ENCODE data around the gene SMYD1.
A peak's percentile ranks its signal among the peaks of the same experiment; 100 is the strongest.
"Not testable (repeated sequence)": the region's sequence is repeated elsewhere in the genome, so short reads cannot be mapped to it uniquely, and the experiment has no call there.

SMYD1 gene

DNA sequence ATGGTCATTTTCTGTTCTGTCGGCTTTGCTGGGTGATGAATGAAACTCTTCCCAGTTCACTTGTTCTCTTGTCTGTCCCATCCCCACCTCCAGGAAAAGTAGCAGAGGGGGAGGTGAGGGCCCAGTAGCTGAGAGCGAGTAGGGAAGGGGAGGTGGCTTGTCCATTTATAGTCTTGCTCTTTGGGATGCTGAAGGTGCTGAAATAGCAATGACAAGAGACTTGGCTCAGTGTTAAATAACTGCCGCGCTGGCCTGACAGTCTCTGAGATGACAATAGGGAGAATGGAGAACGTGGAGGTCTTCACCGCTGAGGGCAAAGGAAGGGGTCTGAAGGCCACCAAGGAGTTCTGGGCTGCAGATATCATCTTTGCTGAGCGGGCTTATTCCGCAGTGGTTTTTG lies at the start of gene SMYD1:
SMYD1 (plus strand) TSS at position 228 of the 400 bp plus-strand sequence; CDS start at position 268, 40 bp downstream.
- no peak for DNase-seq

DNA sequence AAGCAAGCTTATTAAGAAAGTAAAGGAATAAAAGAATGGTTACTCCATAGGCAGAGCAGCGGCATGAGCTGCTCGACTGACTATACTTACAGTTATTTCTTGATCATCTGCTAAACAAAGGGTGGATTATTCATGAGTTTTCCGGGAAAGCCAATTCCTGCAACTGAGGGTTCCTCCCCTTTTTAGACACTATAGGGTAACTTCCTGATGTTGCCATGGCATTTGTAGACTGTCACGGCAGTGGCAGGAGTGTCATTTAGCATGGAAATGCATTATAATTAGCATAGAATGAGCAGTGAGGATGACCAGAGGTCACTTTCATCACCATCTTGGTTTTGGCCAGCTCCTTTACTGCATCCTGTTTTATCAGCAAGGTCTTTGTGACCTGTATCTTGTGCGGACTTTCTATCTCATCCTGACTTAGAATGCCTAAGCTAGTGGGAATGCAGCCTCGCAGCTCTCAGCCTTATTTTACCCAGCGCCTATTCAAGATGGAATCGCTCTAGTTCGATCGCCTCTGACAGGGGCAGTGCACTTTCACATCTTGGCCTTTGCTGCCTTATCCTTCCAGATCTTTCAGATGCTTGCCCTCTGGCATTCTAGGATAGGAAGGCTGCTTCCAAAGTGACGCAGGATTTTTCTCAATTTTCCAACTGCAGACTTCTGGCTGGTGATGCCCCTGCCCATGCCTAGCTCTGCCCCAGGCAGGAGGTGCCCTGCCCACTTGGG lies 49.4 kb upstream of the SMYD1 start:
- not testable (repeated sequence) for DNase-seq

DNA sequence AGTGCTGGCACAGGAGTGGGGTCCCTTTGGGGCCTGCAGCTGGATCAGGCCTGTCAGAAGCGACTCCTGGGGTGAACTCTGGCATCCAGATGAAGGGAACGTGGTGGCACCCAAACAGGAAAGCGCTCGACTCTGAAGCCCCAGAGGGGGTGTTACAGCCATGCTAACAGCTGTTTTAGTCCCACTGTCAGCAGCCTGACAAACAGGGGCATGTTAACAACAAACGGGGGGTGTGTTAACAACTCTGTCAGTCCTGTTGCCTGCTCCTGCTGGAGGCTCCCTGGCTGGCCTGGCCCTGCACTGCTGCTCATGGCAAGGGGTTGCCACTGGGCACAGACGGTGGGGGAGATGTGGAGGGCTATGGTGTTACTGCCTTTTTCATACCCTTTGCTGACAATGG lies 48.7 kb upstream of the SMYD1 start:
- DNase-seq = no peak

DNA sequence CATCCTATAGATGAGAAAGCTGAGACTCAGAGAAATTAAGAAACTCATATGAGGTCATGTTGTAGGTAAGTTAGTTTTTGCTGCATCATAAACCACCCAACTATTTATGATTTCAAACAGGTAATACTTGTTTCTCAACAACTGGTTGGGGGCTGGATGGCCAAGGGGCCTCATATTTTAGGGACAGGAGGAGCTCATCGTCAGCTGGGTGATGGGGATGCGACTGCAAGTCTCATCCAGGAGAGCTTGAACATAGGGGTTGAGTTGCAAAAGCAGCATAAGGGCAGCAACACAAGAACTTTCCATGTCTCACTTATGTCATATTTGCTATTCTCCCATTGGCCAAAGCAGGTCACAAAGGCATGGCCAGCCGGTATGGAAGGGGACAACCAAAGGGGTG lies 47.6 kb upstream of the SMYD1 start:
- DNase-seq = no peak

DNA sequence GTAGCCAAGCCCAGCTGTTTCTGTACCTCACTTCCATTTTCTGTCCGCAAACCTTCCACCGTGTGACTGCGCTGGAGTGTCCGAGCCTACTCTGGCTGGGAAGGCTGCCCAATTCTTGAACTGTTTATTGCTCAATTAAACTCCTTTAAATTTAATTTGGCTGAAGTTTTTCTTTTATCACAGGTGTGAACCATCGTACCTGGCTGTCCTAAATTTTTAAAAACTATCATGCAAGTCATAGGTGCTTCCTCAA lies 45.0 kb upstream of the SMYD1 start:
- no peak for DNase-seq

DNA sequence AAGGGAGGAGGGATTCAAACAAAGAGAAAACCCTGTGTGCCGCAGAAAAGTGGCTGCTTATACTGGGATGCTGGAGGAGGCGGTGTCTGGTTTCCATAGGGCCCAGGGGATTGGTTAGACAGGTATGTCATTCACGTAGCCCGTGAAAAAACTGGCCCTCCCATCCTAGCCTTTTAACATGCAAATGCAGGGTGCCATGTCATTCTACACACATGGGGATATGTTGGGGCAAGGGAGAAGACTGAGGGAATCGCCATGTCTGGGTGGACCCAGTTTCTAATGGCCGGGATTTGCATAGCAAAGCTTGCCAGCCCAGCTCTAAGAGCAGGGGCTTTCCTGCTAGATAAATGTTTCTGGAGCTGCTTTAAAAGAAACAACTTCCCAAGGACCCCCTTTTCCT lies 43.1 kb upstream of the SMYD1 start:
- DNase-seq = no peak

DNA sequence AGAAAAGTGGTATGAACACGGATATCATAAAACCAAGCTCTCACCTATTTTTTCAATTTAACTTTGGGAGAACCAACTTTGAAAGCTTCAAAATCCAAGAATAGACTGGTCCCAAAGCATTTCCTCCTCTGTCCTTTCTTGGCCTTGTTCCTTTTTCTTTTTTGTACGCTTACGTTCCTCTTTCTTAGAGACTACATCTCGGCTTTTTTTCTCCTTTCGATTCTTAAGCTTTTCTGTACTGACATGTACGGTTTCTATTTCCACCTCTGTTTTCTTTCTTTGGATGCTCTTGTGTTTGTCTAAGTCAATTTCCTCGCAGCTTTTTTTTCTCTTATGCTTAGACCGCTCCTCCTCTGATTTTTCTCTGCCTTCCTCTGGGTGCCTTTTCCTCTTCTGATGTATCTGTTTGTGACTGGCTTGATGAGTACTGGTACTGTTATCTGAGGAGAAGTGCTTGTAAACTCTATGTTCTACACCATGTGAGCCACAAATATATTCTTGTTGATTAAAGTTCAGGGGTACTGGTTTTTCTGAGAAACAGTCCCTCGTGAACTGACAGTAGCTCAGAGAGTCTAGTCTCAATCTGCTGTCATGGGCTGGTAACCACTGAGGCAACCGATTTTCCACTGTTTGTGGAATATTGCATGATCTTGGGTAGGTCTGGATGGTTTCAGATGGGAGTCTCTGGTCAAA lies 39.8 kb upstream of the SMYD1 start:
- no peak for DNase-seq

DNA sequence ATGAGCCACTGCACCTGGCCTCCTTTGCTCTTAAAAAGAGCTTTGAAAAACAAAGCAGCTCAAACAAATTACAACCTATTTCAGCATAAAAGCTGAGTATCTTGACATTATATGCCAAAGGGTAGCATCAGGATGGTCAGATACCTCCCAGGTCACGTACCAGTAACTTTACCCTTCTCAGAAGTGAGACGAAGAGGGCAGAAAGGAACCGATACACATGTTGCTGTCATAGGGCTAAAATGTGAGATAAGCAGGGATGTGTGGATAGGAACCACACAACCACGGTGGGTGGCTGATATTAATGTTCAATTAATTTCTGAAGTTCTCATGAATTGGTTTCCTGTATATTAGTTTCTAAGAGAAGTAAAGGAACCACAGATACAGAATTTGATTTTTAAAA lies 38.7 kb upstream of the SMYD1 start:
- DNase-seq = no peak

DNA sequence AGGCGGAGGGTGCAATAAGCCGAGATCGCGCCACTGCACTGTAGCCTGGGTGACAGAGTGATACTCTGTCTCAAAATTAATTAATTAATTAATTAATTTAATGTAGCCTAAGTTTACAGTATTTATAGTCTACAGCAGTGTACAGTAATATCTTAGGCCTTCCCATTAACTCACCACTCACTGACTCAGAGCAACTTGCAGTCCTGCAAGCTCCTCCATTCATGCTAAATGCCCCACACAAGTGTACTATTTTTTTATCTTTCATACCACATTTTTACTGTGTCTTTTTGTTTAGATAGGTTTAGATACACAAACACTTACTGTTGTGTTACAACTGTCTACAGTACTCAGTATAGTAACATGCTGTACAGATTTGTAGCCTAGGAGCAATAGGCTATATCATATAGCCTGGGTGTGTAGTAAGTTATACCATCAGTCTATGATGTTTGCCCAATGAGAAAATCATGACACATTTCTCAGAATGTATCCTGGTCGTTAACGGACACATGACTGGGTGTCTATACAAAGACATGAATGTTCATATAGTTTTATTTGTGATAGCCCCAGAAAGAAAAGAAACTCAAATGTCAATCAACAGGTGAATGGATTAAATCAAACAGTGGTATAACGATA lies 35.4 kb upstream of the SMYD1 start:
- no peak for DNase-seq

DNA sequence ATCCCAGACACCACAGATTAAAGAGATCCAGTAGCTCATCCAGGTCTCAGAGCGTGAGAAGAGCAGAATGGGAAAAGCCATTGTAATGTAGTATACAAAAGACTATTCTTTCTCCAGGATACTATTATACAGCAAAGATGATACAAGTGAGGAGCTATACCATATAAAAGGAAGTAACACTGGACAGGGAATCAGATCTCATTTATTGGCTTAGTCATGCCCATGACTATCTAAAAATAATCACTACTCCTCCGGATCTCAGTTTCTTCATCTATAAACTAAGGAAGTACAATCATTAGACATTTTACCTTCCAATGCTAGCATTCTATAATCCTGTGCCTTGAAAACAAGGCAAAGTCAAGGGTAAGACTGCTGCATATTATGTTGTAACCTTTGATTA lies 31.4 kb upstream of the SMYD1 start:
- no peak for DNase-seq

DNA sequence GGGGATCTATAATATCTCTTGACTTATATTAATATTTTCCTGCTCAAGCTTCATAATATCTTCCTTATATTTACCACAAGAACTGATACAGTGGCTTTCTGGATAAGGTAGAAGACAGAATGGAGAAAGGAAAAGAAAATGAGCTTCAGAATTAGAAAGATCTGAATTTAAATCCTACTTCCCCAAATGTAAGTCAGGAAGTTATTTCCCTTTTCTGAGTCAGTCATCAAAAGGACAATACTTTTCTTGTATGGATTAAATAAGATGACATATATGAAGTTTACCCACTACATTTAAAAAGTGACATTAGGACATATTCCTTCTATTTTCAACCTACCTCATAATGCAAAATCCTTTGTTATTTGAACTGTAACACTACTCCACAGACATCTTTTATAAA lies 31.0 kb upstream of the SMYD1 start:
- no peak for DNase-seq

DNA sequence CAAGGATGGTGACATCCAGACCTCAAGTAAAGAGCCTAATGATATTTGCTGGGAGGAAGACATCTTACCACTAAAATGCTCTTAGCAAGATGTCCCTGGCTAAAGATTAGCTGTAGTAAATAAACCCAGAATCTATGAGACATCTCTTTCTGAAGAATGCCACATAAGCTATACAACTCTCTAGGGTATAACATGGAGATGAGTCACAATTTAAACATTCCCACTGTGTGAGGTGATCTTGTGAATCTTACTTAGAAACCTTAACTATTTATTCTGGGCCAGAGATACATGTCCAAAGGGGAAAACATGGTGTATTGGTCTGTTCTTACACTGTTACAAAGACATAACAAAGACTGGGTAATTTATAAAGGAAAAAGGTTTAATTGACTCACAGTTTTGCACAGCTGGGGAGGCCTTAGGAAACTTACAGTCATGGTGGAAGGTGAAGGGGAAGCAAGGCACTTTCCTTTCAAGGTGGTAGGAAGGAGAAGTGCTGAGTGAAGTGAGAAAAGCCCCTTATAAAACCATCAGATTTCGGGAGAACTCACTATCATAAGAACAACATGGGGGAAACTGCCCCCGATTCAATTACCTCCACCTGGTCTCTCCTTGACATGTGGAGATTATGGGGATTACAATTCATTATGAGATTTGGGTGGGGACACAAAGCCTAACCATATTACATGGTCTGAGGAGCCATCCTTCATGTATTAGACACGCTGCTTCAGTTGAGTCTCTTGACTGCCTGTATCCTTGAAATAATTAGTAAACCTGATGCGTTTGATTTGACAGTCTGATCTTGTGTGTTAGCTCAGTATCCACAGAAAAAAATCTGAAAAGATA lies 29.1 kb upstream of the SMYD1 start:
- DNase-seq = no peak

DNA sequence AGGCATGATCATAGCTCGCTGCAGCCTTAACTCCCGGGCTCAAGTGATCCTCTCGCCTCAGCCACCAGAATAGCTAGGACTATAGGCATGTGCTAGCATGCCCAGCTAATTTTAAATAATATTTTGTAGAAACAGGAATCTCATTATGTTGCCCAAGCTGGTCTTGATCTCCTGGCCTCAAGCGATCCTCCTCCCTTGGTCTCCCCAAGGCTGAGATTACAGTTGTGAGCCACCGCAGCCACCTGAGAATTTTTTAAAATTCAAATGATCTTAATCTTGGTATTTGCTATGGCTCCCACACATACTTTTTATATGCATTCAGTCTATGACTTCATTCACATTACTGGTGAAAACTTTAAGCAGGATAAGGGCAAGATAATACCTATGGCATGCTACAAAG lies 25.1 kb upstream of the SMYD1 start:
- DNase-seq = no peak

DNA sequence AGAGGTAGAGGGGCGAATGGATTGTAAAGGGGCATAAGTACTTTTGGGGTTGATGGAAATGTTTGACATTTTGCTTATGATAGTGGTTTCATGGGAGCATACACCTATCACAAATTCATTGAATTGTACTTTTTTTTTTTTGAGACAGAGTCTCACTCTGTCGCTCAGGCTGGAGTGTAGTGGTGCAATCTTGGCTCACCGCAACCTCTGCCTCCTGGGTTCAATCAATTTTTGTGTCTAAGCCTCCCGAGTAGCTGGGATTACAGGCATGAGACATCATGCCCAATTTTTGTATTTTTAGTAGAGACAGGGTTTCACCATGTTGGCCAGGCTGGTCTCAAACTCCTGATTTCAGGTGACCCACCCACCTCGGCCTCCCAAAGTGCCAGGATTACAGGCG lies 22.1 kb upstream of the SMYD1 start:
- DNase-seq = not testable (repeated sequence)

DNA sequence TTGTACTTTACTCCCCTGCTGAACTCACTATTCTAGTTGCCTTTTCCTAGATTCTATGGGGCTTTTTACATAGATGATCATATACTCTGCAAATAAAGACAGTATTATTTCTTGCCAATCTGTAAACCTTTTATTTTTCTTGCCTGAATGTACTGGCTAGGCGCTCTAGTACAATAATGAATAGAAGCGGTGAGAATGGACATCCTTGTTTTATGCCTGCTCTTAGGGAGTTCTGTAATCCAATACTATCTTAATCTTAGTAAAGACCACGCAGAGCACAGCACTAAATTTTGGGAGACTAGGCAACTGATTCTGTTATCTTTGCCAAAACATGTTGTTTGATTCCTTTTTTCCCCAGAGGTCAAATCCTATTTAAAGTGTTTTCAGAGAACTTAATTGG lies 19.1 kb upstream of the SMYD1 start:
- no peak for DNase-seq

DNA sequence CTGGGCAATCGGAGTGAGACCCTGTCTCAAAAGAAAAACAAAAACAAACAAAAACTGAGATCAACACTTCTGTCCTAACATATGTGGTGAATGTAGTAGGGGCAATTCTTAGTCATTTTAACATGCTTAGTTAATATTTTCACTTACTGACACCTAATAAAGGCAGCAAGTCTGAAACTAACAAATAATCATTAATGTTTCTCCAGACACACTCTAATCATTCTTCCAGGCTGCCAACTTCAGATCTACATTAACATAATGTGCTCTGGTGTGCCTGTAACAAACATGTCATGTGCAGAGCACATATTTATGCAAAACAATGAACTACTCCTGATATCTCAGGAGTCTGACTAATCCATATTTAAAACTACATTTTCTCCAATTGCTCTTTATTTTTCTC lies 18.0 kb upstream of the SMYD1 start:
- no peak for DNase-seq

DNA sequence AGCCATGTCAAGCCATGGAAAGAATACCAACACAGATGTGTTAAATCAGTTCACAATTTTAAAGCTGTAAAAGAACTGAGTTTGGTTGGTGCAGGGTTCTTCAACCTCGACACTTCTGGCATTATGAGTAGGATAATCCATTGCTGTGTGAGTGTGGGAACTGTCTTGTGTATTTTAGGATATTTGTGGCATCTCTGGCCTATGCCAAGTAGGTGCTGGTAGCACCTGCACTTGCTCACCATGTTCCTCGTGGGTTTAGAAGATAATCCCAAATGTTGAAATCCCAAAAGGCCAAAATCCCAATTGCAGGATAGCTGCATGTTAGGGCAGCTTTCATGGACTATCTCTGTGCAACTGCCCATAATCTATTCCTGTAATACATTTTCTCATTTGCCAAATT lies 15.8 kb upstream of the SMYD1 start:
- no peak for DNase-seq

DNA sequence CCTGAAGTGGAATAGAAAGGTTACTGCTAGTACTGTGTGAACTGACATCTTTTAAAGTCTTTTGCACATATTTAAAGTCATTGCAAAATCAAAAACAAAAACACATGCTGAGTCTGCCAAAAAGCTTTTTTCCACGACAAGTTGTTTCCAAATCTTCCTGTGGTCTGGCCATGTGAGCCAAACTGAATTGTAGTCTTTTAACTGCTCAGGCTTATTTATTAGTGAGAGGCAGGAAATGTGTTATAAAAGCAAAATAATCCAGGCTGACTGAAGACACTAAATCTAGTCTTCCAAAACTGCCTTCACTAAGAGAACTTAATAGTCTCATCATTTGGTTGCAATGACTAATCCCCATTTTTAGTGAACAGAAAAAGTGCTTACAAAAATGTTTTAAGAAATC lies 14.3 kb upstream of the SMYD1 start:
- DNase-seq = no peak

DNA sequence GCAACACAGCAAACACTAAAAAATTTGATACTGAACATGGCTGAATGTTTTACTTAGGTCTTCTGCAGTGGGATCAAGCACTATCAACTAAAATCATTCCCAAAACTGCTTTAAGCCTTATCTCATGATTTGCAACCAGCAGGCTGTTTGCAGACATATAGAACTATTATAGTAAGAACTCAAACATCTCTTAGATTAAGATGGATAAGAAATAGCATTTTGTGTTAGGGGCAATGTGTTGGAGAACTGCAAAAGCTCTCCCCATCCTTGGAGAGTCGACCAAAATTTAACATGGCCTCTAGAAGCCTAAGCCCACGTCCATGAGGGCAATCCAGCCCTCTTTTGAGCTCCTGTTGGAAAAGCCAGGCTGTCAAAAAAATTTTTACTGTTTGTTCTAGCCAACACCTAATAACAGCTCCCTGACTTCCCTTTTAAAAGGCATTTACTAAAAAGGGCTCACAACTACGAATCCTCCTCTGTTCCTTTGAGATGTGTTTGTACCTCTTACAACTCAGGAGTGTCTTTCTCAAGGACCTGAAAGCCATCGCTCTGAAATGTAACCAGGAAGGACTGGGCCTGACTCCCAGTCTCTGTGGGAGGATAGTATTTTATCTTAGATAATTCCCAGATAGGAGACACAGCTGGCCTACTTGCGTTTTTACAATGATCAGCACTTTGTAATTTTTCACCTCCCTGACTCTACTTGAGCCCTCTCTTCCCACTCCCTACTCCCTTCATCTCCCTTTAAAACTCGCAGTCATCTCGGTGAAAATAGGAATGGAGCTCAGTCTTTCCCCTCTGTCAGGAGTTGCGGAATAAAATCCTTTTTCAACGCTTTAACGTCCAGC lies 13.5 kb upstream of the SMYD1 start:
- DNase-seq = no peak

DNA sequence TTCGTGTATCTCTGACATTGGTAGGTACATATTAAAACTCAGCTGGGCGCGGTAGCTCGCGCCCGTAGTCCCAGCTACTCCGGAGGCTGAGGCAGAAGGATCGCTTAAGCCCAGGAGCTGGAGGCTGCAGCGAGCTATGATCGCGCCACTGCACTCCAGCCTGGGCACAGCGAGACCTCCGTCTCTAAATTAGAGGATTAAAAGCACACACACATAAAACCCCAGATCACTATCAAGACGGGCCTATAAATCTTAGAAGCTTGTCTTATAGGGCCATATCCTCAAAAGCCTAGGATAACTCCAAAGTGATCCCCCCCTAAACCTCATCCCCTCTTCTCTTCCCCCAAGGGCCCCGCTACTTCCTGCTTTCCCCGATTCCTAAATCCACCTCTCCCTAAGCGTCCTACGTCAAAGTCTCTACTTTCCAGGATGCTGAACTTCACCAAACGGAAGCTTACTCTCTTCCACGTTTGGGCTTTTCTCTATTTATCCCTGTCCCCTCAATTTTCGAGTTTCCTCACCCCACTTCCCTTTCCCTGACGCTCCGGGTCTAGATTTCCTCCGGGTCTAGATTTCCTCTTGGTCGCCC lies 12.7 kb upstream of the SMYD1 start:
- DNase-seq = peak in 1 of 2 donors; percentile 19

DNA sequence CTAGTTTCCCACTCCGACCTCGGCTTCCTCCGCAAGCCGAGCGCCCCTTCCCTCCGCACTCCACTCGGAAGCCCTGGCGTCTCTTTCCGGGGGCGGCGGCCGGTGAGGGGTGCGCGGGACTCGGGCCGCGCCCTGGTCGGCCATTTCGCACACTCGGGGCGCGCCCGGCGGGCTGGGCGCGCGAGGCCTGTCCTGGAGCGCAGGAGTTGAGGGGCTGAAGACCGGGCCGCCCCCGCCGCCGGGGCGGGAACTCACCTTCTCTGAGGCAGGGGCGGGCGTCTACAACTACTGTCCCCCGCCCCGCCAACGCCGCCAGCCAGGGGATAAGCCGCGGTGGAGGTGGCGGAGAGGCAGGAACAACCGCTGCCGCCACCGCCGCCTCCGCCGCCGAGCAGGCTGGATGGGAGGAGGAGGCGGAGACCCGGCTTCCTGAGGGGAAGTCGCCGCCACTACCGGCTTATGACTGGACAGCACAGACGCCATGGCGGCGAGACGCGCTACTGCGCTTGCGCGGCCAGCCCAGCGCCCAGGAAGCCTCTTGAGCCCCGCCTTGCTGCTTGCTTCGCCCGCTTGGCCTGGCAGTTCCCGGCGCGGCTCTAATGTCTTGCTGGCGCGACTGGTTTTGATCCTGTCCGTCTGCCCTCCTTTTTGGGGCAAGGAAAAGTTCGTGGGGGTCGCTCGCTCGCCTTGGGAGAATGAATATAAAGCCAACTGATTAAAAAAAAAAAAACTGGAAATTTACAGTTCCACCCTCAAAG lies 12.1 kb upstream of the SMYD1 start, which contains the start of gene KRCC1:
KRCC1 (minus strand) TSS at position 413 of the 758 bp plus-strand sequence. CDS start 27,220 bp downstream, outside the sequence.
- DNase-seq = peak; percentile 95 to 97

Data from CD4-positive, alpha-beta T cell treated with Interleukin-1 beta for 1 hour (primary cell).